ENCODE results near the gene TMEM203. TPM values are rescaled to one million over a fixed set of nuclear protein-coding genes. Genes with fewer than 3 reads are reported as not detected.
"Not testable (repeated sequence)": the region's sequence is repeated elsewhere in the genome, so short reads cannot be mapped to it uniquely, and the experiment has no call there.

The TMEM203 gene
- total RNA-seq, 2 experiments from 2014 or later: 34.6 to 36.6 TPM

GRCh38 chr9:137247135-137247915 lies 41.9 kb upstream of the TMEM203 start:
- Mint-ChIP-seq H3K9me3 (ENCODE audit: insufficient read depth) (no peaks in the 10 kb centered on the region), H3K4me1 (ENCODE audit: low read depth) (peaks cover 19% of the 10 kb centered on the region), H3K36me3 (ENCODE audit: low read depth) (peaks cover 17% of the 10 kb centered on the region), H3K4me3 (no peak overlapping the region), H3K27me3 (ENCODE audit: low read depth) (no peaks in the 10 kb centered on the region), H3K27ac (no peak overlapping the region)
- ChIA-PET POLR2A (no interaction called here), CTCF (interaction anchor here (1.0 kb wide), 1 partner anchor 10 kb away, joined by 6 read pairs; no protein-coding TSS in a partner anchor)
- DNase-seq: no peak
- ATAC-seq: no peak

DNA sequence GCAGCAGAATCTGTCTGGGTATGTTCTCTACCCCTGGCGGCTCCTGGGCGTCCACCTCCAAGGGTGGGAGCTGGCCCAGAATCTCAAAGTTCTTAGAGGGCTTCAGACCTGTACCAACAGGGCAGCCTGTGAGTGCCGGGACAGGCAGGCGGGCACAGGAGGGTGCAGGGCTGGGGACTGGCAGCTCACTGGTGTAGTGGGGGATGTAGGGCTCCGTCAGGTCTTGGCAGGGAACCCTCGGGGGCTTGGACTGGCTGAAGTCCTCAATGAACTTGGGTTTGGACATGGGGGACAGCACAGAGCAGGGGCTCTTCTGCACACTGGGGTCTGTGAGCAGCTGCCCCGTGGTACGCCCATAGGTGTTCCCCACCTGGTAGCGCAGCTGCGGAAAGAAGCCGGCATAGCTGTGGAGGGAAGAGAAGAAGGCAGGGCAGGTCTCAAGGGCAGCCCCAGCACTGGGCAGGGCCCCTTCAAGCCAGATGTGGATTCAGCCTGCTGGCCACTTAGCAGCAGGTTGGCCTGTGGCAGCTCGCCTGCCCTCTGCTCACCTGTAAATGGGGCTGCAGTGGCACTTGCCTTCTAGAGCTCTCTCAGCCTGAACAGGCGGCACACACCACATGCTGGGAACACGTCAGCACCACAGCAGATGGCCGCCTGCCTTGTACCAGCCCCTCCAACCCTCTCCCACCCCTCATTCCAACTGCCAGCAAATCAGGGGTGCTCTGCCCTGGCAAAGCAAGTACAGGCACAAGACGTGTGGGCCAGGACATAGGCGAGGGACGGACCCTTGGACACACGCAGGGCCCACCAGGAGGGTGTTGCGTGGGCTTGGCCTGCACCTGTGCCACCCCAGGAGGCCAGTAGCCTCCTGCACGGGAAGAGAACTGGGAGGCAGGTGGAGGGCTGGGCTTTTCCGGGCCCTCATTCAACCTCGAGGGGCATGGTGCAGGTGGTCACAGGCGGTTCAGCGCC lies 40.3 kb upstream of the TMEM203 start:
- ChIA-PET POLR2A (interaction anchor here (0.6 to 2.5 kb wide), 3 partner anchors 9 to 343 kb away, joined by 3 to 14 read pairs (median 5); partner anchors contain the start of gene NELFB), CTCF (interaction anchor here (1.0 to 1.2 kb wide), 2 partner anchors 9 kb away, joined by 3 to 5 read pairs; partner anchors contain the start of gene NELFB)
- Mint-ChIP-seq H3K36me3 (ENCODE audit: low read depth) (peaks cover 27% of the 10 kb centered on the region), H3K27me3 (ENCODE audit: low read depth) (no peaks in the 10 kb centered on the region), H3K4me1 (ENCODE audit: low read depth) (peaks cover 22% of the 10 kb centered on the region), H3K4me3 (no peak overlapping the region), H3K9me3 (ENCODE audit: insufficient read depth) (no peaks in the 10 kb centered on the region), H3K27ac (no peak overlapping the region)
- DNase-seq (no peak), ATAC-seq (no peak)

DNA sequence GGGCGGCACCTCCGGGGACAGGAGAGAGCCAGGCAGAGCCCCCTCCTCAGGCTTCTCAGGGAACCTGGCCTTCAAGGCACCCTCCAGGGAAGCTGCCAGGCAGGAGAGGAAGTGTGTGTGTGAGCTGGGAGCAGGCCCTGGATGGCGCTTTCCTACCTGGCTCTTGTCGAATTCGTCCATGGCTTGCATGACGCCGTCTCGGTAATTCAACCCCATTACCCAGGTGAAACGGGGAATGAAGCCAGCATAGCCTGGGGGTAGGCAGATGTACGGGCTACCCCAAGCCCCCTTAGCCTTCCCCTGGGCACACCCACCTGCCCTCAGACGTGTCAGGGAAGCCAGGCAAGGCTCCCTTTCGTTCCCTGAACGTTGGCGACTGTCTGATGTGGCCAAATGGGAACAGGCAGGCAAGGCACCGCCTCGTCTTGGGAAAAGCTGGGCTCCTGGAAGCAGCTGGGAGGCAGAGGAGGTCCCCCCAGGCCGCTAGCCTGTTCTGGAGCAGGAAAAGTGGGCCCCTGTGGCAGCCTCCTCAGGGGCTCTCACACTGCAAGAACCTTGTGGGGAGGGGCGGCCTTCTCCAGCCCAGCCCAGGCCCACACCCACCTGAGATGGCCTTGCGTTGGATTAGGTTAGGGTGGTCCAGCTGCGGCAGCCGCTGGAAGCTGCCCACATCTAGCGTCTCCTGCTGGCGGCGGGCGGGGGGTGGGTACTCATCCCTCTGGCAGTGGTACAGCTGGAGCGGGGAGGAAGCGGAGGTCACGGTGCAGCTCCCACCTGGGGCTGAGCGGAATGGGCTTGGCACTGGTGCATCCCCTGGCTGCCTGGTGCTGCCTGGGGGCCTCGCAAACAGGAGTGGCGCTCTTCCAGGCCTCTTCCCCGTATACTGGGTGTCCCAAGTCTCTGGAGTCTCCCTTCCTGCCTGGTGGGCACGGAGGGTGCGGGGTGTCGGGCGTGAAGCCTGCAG lies 39.3 kb upstream of the TMEM203 start:
- ATAC-seq (no peak), DNase-seq (no peak)
- Mint-ChIP-seq H3K27me3 (ENCODE audit: low read depth) (no peaks in the 10 kb centered on the region), H3K4me1 (ENCODE audit: low read depth) (peaks cover 22% of the 10 kb centered on the region), H3K36me3 (ENCODE audit: low read depth) (peaks cover 27% of the 10 kb centered on the region), H3K27ac (peak overlapping the region; percentile 43), H3K4me3 (no peak overlapping the region), H3K9me3 (ENCODE audit: insufficient read depth) (no peaks in the 10 kb centered on the region)
- CTCF ChIA-PET: interaction anchor here (1.0 to 1.2 kb wide), 2 partner anchors 8 to 10 kb away, joined by 3 to 5 read pairs; partner anchors contain the start of gene NELFB
- POLR2A ChIA-PET: interaction anchor here (0.6 to 2.5 kb wide), 5 partner anchors 8 to 382 kb away, joined by 3 to 14 read pairs (median 3); partner anchors contain the start of gene NELFB

DNA sequence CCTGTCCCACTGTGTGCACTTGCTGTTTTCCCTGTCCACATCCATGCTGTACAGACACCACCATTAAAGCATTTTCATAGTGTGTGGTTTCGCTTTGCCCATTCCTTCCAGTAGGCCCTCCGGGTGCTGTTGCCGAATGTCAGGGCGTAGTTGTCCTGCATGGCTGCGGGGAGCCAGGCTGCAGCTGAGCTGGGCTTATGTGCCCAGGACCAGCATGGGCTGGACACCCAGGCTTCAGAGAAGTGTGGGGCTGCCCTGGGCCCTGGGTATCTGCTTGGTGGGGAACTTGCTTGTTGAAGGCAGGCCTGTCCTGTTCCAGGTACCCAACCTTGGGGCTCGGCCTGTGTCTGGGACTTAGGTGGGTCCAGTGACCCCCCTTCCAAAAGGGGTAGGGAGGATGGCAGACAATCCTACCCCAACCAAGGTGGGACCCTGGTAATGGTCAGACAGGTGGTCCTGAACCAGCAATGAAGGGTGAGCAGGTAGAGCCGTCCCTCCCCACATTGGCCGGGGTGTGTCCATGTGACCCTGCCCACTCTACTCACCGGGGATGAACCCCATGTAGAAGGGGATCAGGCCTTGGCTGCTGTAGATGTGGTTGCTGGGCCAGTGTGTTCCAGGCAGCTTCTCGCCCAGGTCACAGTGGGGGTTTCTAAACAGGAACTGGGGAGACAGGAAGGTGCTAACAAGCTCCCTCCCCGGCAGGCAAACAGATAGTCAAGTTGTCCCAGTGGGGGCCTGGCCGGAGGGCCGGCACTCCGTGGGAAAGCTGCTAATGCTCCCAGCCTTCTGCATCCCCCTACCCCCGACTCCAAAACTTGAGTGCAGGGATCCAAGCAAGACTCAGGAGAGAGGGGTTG lies 38.4 kb upstream of the TMEM203 start:
- ChIA-PET POLR2A (interaction anchor here (1.0 to 3.8 kb wide), 5 partner anchors 11 to 174 kb away, joined by 3 to 87 read pairs (median 7); partner anchors contain the start of genes NELFB and SAPCD2), CTCF (interaction anchor here (1.3 kb wide), 1 partner anchor 43 kb away, joined by 3 read pairs; no protein-coding TSS in a partner anchor)
- no peaks in the 10 kb centered on the region for H3K27me3 Mint-ChIP-seq (ENCODE audit: low read depth)
- peaks cover 26% of the 10 kb centered on the region for H3K4me1 Mint-ChIP-seq (ENCODE audit: low read depth)
- DNase-seq (no peak), ATAC-seq (no peak)
- H3K27ac Mint-ChIP-seq: peak overlapping the region; percentile 43
- no peaks in the 10 kb centered on the region for H3K9me3 Mint-ChIP-seq (ENCODE audit: insufficient read depth)
- peaks cover 31% of the 10 kb centered on the region for H3K36me3 Mint-ChIP-seq (ENCODE audit: low read depth)
- H3K4me3 Mint-ChIP-seq: peak overlapping the region; percentile 85

DNA sequence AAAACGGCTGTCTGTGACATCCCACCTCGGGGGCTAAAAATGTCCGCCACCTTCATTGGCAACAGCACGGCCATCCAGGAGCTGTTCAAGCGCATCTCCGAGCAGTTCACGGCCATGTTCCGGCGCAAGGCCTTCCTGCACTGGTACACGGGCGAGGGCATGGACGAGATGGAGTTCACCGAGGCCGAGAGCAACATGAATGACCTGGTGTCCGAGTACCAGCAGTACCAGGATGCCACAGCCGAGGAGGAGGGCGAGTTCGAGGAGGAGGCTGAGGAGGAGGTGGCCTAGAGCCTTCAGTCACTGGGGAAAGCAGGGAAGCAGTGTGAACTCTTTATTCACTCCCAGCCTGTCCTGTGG lies 37.8 kb upstream of the TMEM203 start:
- DNase-seq; H3K9me3 Mint-ChIP-seq (ENCODE audit: insufficient read depth); ATAC-seq; H3K27ac Mint-ChIP-seq; H3K27me3 Mint-ChIP-seq (ENCODE audit: low read depth): not testable (repeated sequence)
- ChIA-PET CTCF (interaction anchor here (1.2 to 5.0 kb wide), 3 partner anchors 12 to 208 kb away, joined by 3 to 32 read pairs (median 3); partner anchors contain the start of gene NELFB), POLR2A (interaction anchor here (1.2 to 3.8 kb wide), 4 partner anchors 11 to 173 kb away, joined by 3 to 87 read pairs (median 8); partner anchors contain the start of genes MAN1B1, NELFB and SAPCD2)
- Mint-ChIP-seq H3K4me3 (peak overlapping the region; percentile 85), H3K36me3 (ENCODE audit: low read depth) (peaks cover 31% of the 10 kb centered on the region), H3K4me1 (ENCODE audit: low read depth) (peaks cover 32% of the 10 kb centered on the region)

DNA sequence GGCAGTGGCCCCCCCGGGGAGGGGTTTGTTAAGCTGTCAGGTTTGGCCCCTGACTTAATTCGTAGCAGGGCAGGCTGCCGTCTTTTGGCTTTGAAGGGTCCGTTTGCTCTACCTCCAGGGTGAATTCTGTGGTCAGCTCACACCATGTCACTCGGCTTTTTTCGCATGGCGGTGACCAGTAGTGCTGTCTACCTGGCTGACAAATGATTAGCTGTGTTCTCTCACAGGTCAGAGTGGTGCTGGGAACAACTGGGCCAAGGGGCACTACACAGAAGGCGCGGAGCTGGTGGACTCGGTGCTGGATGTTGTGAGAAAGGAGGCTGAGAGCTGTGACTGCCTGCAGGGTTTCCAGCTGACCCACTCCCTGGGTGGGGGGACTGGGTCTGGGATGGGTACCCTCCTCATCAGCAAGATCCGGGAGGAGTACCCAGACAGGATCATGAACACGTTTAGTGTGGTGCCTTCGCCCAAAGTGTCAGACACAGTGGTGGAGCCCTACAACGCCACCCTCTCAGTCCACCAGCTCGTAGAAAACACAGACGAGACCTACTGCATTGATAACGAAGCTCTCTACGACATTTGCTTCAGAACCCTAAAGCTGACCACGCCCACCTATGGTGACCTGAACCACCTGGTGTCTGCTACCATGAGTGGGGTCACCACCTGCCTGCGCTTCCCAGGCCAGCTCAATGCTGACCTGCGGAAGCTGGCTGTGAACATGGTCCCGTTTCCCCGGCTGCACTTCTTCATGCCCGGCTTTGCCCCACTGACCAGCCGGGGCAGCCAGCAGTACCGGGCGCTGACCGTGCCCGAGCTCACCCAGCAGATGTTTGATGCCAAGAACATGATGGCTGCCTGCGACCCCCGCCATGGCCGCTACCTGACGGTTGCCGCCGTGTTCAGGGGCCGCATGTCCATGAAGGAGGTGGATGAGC lies 37.1 kb upstream of the TMEM203 start:
- no peaks in the 10 kb centered on the region for H3K9me3 Mint-ChIP-seq (ENCODE audit: insufficient read depth)
- H3K4me3 Mint-ChIP-seq: peak overlapping the region; percentile 85
- H3K27ac Mint-ChIP-seq: peak overlapping the region; percentile 87
- DNase-seq (no peak), ATAC-seq (no peak)
- no peaks in the 10 kb centered on the region for H3K27me3 Mint-ChIP-seq (ENCODE audit: low read depth)
- H3K4me1 Mint-ChIP-seq (ENCODE audit: low read depth): peaks cover 35% of the 10 kb centered on the region
- H3K36me3 Mint-ChIP-seq (ENCODE audit: low read depth): peaks cover 31% of the 10 kb centered on the region
- POLR2A ChIA-PET: interaction anchor here (0.8 to 3.8 kb wide), 6 partner anchors 12 to 172 kb away, joined by 3 to 87 read pairs (median 6); partner anchors contain the start of genes MAN1B1, NELFB, SAPCD2 and TPRN
- CTCF ChIA-PET: interaction anchor here (1.2 to 5.0 kb wide), 3 partner anchors 12 to 208 kb away, joined by 3 to 32 read pairs (median 3); partner anchors contain the start of gene NELFB

- peak overlapping the region; percentile 86 for H3K4me3 Mint-ChIP-seq
- H3K4me1 Mint-ChIP-seq (ENCODE audit: low read depth): peaks cover 38% of the 10 kb centered on the region
- POLR2A ChIA-PET: interaction anchor here (0.8 to 3.8 kb wide), 18 partner anchors 13 to 377 kb away, joined by 3 to 87 read pairs (median 5); partner anchors contain the start of genes CYSRT1, EHMT1, EXD3 and MAN1B1
- H3K27me3 Mint-ChIP-seq (ENCODE audit: low read depth): no peaks in the 10 kb centered on the region
- CTCF ChIA-PET: interaction anchor here (1.3 to 5.0 kb wide), 4 partner anchors 13 to 146 kb away, joined by 3 to 32 read pairs (median 6); partner anchors contain the start of genes CYSRT1, NELFB and TOR4A
- H3K36me3 Mint-ChIP-seq (ENCODE audit: low read depth): peaks cover 31% of the 10 kb centered on the region
- peak; percentile 69 for DNase-seq
- ATAC-seq: peak; percentile 20
- H3K27ac Mint-ChIP-seq: peak overlapping the region; percentile 87
- H3K9me3 Mint-ChIP-seq (ENCODE audit: insufficient read depth): no peaks in the 10 kb centered on the region
Observed at GRCh38 chr9:137241490-137242268, 36.2 kb upstream of the TMEM203 start.

- peak within 1 kb of the TSS; percentile 94 for H3K27ac Mint-ChIP-seq
- ChIA-PET POLR2A (interaction anchor here (0.6 to 3.8 kb wide), 42 partner anchors 9 to 433 kb away, joined by 3 to 87 read pairs (median 4); partner anchors contain the start of genes CYSRT1, EHMT1, EXD3 and LRRC26), CTCF (interaction anchor here (0.9 to 5.0 kb wide), 9 partner anchors 14 to 212 kb away, joined by 3 to 32 read pairs (median 4); partner anchors contain the start of genes CYSRT1, NELFB, RNF208 and RNF224)
- peaks cover 31% of the 10 kb centered on the region for H3K36me3 Mint-ChIP-seq (ENCODE audit: low read depth)
- ATAC-seq (peak; percentile 80), DNase-seq (peak; percentile 99)
- no peaks in the 10 kb centered on the region for H3K27me3 Mint-ChIP-seq (ENCODE audit: low read depth)
- no peaks in the 10 kb centered on the region for H3K9me3 Mint-ChIP-seq (ENCODE audit: insufficient read depth)
- H3K4me1 Mint-ChIP-seq (ENCODE audit: low read depth): peaks cover 40% of the 10 kb centered on the region
- peak within 1 kb of the TSS; percentile 86 for H3K4me3 Mint-ChIP-seq
Observed at GRCh38 chr9:137240841-137241489, 35.5 kb upstream of the TMEM203 start, which contains the start of gene TUBB4B. Gene TUBB4B, plus strand, starts transcription at chr9:137241287. Its CDS starts 74 bp downstream, at chr9:137241361.

Data from activated CD8-positive, alpha-beta T cell treated with anti-CD3 and anti-CD28 coated beads, Interleukin-2, amount 10 ng/mL, durations not matched to agents 7 days and 5 days (primary cell).